CD4-positive, alpha-beta T cell treated with Interleukin-17A for 1 hour (primary cell): ENCODE data around the gene IRF2BP2.
A peak's percentile ranks its signal among the peaks of the same experiment; 100 is the strongest.

Experiments used
- DNase-seq: peaks from one replicate; pipeline ENCODE4 v3.0.0-alpha.2; 2020

Gene IRF2BP2

DNA sequence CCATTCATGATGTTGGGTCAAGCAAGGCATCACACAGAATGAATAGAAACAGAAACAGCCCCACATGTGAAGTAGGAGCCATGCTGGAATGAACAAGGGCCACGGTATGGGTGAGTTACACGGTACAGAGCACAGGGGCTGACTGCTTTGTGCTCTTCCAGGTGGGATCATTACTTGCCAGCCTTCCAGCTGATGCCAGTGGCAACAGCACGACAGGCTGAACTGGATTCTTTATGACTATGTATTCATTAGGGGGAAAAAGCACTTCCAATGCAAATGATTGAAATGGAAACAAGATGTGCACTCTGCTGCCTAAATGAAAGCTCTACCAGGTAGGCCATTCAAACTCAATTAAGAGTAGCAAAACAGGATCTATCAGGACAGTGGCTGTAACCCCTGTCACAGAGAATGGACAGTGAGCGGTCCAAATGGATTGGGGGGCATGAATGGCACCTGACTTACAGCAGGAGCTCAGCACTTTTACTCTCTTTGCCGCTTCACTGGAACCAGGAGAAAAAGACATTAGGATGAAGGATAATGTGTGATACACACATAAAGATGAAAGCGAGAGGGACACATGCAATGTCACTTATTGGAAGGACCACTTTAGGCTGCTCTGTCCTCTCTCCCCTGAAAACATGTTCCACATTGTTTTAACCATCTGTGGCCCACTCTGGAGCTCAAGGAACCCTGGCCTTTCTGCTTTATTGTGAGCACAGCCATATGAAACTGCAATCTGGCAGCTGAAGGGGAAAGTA, 23.4 kb upstream of the IRF2BP2 start:
- DNase-seq, result no peak

DNA sequence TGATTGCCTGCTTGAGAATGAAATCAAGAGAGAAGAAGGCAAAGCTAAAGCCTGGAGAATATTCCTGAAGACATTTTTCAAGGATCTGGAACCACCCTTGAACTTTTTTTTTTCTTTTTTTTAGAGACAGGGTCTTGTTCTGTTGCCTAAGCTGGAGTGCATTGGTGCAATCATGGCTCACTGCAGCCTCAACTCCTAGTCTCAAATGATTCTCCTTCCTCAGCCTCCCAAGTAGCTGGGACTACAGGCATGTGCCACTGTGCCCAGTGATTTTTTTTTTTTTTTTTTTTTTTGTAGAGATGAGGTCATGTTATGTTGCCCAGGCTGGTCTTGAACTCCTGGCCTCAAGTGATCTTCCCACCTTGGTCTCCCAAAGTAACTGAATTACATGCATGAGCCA, 22.2 kb upstream of the IRF2BP2 start:
- DNase-seq, result no peak

DNA sequence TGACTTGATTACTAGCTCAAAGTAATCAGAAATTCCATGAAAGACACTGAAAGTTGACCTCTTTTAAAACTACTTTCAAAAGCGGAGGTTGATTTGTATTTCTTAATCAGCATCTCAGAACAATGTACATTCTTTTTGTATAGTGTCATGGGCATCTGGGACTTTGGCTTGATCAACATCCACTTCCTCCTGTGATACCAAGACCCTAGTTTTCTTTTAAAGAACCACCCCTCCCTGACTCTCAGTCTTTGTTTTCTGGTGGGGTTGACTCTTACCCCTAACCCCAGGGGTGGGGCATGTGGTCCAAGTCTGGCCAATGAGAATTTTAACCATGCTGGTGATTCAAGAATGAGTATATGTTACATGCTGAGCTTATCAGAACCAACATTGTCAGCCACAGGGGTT, 21.7 kb upstream of the IRF2BP2 start:
- no peak for DNase-seq

DNA sequence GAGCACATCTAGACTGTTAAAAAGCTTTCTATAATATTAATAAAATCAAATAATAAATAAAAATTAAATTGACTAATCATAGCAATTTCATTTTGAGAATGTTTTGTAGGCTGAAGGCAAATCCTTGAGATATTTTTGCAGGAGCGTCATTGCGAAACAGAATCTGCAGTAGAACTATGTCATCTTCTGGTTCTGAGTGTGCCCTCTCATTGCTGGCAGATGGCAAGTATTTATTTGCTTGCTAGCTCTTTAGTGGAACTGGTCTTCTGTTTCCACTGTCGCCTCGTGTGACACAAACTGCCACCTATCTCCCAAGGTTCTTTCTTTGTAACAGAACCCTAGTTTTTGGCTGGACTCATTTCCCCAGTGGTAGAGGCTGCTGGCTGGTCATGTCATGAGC, 19.0 kb upstream of the IRF2BP2 start:
- no peak for DNase-seq

DNA sequence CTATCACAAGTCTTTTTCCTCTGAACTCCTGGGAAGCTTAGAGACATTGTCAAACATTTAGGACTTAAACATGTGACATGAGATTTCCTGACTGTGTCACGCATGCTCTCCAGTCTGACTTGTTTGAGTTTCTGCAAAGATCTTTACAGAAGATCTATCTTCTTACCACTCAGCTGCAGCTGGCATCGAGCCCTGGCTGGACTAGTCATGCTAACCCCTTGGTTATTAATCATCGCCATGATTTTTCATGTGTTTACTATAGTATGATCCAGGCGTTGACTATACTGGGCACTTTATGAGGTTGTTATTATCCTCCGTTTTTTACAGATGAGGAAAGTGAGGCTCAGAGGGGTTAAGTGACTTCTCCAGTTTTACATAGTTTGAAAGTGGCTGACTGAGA, 18.1 kb upstream of the IRF2BP2 start:
- no peak for DNase-seq

DNA sequence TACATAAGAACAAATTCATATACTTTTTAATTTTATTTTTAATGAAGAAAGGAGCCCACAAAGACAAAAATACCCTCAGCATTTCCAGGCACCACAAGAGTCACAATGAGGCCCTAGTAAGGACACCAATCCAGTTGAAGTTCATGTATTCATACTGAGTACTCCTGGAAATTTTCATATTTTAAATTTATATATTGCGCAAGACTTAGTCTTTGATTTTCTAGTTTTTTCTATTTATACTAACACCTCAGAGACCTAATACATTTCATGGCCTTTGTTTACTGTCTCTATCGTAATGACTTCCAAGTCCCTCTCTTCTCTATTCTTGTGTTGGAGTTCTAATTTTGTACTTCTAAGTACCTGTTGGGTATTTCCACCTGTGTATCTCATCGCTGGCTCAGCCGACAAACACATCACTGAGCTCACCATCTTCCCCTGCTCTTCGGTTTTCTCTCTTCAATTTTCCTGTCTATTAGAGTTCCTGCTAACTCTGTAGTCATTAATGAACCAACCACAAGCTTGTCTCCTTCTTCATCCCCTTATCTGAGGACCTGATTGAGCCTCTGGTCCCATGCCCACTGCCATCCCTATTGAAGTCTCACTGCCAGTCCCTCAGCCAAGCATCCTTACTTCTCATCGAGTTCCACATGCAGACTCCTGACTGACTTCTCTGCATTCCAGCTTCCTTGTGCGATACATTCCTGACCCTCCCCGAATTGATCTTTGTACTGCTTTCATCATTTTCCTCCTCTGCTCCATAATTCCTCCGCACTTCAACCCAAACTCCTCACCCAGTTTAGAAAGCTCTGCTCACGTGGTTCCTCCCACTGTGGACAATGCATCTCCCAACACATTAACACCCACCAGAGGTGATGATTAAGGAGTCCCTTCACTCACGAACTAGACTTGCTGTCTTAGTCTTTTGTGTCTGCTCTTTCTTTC, 17.3 kb upstream of the IRF2BP2 start:
- DNase-seq, result no peak

DNA sequence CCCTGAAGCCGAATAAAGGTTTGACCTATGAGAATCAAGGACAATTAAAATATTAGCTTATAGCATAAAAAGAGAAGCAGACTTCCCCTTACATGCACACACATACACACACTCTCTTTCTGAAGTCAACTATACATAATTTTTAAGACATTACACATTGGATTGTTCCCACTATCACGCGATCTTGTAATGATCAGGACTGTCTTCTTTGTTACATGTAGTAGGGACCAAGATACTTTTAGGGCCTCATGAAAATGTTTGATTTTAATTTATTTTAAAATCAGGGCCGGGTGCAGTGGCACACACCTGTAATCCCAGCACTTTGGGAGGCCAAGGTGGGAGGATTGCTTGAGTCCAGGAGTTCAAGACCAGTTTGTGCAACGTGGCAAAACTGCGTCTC, 16.4 kb upstream of the IRF2BP2 start:
- DNase-seq, result no peak

DNA sequence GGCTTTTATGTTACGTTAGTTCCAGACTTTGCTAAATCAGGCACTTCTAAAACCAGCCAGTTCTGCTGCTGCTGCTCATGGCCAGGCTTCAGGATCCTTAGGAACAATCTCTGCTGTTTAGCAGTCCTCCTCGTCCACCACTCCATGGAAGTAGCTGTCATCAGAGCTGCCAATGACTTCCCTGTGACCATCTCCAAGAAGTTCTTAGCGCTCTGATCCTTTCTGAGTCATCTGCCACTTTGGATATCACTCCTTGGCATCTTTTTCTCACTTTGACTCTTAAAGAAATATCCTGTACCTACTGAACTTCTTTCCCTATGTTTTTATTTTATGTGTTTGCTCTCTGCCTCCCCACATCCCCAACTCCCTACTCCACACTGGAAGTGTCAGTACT, 14.7 kb upstream of the IRF2BP2 start:
- no peak for DNase-seq

DNA sequence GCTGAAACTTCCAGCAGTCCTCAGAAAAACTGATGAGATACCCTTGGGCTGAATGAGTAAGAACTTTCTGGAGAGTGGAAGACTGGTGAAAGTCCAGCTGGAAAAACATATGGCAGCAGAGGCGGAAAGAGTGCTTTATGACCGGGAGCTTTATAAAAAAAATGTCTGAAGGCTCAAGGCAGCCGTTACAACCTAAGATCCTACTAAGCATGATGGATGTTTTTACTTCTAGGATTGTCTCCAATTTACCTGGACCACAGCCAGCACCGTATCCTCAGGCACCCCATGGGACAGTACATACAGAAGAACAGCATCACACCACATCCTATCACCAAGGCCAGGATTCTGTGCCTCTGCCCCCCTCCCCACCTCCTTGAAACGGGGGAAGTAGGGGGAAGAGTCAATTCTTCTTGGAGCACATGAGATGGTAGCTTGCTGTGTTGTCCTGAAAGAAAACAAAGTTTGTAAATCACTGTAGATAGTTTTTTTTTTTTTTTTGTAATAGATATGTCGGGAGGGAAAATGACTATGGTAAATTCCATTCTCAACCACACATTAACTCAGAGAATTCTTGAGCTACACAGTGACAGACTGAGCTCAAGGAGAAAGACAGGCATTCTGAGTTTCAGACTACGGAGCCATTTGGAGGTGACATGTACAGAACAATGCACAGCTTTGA, 11.8 kb upstream of the IRF2BP2 start:
- no peak for DNase-seq

DNA sequence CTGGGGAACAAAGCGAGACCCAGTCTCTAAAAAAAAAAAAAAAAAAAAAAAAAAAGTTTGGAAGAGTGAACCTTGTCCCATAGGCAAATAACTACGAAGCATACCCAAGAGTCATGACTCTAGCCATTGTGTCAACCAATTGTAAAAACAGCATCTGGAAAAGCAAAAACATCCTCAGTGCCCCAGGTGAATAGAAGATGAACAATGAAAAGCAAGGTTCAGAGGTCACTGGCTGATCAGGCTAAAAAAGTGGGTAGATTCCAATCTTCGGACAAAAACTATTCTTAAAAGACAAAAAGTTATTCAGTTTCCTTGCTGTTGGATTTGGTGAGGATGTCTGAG, 11.1 kb upstream of the IRF2BP2 start:
- DNase-seq, result no peak

DNA sequence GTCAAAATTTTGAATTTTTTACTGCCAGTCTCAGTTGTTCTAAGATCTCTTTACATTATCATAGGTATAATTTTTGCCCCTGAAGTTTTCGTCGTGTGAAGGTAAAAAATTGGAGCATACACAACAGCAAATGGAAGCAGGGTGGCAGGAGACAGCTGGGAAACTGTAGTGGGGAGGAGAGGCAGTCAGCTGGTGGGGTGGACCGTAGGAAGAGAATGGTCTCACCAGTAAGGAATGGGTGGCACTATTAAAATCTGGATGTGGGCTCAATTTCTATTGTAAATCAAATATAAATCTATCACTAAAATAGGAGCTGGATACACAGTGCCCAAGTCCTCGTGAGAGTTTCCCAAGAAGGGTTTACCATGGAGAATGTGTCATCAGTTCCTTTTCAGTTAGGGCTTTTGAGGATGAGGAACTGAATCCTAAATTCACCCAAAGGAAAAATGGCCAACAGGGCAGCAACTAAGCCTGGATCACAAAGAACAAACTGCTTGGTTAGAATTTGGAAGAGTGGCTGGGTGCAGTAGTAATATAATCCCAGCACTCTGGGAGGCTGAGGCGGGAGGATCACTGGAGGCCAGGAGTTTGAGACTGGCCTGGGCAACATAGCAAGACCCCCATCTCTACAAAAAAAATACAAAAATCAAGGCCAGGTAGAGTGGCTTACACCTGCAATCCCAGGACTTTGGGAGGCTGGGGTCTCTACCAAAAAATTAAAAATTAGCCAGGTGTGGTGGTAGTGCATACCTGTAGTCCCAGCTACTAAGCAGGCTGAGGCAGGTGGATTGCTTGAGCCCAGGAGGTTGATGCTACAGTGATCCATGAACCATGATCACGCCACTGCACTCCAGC, 10.5 kb upstream of the IRF2BP2 start:
- DNase-seq, result no peak

DNA sequence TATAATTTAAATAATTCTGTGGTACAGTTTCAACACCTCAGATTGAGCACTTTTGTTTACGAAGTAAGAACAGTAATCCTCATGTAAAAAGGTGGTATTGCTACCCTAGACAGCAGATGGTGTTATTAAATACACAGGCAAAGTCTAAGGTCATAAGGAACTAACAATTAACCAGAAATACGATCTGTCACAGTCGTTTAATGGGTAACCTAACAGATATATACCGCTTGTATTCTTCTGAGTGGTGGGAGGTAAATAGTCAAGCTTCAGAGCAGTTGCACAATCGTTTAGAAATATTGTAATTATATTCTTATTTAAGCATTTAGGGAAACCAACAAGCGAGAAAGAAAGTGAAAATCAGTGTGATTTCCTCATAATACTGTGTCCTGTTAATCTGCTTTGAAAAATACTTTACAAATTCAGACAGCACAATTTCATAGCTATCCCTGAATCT, 9.8 kb upstream of the IRF2BP2 start:
- no peak for DNase-seq

DNA sequence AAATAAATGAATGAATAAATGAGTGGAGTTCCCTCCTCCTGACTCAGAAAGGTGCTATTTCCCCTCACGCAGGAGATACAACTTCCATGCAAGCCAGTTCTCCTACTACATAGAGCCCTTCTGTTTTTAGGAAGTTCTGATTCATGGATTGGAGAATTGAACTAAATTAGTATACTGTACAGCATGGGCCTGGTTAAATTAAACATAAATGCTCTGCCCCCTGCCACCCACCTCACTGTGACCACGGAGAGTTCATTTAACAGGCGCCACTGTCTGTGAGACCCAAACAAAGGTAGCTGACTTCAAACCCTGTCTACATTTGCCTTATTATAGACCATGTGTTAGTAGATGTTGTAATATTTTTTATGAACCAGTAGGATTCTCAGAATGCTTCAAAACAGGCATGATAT, 9.1 kb upstream of the IRF2BP2 start:
- DNase-seq, result no peak

DNA sequence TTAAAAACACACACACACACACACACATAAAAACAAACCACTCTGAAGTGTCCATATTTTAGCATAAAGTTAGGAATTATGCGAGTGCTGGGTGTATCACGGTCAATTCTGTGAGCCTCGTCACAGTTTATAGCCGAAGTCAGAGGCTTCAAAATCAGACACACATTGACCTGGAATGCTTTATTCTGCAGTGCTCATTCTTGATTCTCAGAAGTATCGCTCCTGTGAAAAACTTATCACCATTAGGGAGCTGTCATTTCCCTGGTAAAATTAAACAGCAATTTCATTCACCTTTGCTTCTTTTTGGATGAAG, 8.7 kb upstream of the IRF2BP2 start:
- no peak for DNase-seq

DNA sequence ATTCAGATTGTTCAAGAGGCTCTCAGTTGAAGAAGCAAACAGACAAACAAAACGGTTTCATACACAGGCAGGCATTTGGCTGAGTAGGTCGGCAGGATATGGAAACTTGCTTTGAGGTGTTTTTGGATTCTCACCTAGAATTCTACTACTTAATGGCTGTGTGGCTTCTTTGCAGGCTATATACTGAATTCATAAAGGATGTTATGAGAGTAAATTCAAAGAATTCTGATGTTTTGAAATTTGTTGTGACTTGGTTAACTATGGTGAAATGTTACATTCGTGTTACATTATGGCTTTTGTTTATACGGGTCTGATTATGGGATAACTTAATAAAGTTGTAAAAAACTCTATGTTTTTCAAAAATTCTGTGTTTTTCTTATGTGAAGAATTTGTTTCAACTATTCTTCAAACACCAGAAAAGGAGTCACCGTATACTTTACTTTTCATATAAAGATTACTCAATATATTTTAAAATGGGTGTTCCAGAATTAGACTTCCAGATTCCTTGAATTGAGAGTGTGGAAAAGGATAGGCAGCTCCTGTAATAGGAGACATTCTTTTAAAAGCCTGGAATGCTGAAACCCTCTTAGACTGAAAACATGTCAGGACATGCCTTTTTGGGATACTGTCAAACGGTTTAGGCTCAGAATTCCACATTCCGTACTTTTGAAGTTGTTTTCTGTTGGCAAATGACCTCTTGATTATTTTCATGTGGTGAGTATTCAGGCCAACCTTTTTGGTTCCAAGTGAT, 8.2 kb upstream of the IRF2BP2 start:
- DNase-seq, result no peak

DNA sequence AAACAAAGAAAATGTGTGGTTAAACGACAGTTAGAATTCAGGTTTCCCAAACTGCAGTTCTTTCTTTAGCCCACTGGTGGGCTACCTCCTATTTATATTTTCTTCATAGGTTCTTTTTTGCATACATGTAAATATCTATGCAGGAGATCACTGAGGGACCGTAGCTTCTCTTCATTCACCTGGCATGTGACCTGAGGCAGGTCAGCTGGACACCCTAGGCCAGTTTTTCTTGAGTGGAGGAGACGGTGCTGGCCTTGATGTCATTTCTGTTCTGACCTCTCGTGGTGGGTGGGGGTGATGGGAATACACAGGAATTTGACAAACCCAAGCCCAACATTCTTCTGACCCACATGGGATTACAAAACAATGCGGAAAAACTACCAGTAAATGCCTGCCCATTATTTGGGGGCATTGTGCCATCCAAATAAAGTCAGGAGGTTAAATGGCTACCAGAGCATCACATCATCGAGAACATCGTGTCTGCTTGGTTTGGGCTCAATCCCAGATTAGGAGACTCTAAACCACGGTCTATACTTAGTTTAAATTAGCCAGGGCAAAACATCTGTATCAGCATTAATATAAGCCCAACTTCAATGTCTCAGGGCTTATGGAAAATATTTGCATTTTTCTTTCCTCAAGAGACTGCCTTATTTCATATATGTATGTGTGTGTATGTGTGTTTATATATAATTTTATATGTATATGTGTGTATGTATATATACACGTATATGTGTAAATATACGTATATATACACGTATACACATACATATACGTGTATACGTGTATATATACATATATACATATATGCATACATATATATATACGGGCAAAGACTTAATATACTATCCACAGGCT, 7.4 kb upstream of the IRF2BP2 start:
- DNase-seq, result no peak

DNA sequence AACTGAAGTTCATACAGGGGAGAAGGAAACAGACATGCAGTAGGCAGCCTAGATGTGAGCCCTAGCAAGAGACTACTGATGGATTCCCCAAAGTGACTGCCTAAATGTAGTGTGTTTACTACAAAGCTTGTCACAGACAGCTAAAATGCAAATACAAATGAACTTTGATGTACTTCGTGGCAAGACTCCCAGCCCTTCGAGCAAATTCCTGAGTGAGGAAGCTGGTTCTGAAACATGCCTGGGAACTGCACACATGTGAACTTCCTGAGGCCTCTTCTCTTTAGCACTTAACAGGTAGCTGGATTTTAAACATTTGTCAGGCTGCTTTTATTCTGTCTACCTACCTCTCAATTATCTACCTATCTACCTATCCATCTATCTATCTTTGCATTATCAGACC, 6.7 kb upstream of the IRF2BP2 start:
- DNase-seq, result no peak

DNA sequence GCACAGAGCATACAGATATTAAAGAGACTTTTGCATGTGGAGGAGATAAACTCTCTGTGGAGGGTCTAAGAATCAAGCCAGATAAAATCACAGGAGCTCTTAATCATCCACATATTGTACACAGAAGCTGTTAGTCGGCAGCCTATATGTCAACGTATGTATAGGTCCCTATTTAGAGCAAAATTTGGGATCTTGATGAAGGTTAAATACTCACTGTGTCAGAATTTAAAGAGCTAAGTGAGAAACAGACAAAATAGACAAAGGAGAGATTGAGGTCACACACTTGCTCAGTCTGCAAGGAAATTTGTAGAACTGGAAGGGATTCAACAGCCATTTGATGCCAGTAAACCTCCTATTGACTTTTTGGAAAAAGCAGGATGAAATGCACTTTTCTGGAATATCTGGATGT, 4.1 kb upstream of the IRF2BP2 start:
- no peak for DNase-seq

DNA sequence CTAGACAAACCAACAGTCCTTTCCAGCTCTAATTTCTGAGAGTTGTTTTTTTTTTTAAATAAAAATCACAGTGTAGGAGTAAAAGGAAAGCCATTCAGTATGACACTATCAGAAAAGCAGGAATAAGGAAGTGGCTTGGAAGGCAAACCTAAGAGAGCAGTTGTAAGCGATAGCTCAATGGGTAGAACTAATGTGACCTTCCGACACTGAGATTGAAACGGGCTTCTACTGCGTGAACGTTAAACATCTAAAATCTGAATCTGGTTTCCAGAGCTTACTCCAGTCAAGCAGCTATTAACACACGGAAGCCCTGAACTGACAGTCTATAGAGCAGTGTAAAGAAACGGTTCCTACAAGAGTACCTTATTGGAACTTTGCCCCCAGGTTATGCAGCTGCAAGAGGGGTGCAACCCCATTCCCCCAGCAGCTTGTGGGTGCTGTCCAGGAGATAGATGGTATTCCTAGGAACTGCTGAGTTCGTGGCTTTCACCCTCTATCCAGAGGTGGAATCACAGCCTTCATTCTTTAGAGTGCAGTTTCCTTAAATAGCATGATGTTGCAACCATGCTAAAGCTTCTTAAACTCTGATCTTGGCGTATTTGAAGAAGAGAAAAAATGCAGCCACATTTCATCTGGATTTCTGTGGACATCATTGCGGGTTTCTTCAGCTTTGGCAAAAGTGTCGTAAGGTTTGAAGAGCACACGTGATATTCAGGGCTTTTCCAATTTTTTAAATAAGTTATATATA, 3.3 kb upstream of the IRF2BP2 start:
- DNase-seq, result peak; percentile 19

DNA sequence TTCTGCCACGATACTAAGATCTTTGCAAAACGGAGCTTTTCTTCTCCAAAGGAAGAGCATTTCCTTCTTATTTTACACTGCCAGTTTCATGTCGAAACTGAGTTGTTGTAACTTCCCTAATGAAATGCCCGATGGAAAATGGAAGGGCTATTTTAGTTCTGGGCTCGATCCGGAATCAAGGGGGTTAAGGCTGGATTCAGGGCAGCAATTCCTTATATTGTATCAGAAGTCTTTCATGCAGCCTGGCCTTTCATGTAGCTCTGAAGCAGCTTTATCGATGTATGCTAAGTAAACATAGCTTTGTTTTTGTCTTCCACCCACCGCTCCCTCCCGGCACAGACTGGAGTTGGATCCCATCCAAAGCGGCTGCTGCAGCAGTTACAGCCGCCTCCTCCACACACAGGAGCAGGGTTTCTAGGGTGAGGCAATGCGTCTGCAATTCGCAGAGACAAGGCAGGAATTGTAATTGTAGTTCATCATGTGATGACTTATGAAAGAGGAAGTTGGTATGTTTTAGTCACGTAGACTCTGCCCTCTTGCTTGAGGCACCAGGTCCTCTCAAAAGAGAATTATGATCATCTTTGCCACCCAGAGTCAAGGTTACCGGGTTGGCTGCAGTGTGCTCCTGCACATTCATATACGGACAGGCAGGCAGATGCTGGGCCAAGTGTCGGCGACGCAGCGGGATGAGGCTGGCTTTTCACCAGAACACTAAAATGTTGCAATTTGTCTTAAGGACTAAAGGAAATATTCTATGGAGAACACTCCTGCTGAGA, 2.6 kb upstream of the IRF2BP2 start:
- DNase-seq, result peak; percentile 85
